Stimulated activated CD4-positive, alpha-beta T cell treated with anti-CD3 and anti-CD28 coated beads, TNF-alpha, amount 100 ng/mL, for 4 hours (primary cell): ENCODE results near the gene KRTAP5-1.

Source experiments
- DNase-seq, 3 experiments: peaks; one replicate each; pipeline ENCODE4 v3.0.0-alpha.2; 2020; ENCODE audit warnings: low read depth in 3 of 3

The KRTAP5-1 gene

DNA sequence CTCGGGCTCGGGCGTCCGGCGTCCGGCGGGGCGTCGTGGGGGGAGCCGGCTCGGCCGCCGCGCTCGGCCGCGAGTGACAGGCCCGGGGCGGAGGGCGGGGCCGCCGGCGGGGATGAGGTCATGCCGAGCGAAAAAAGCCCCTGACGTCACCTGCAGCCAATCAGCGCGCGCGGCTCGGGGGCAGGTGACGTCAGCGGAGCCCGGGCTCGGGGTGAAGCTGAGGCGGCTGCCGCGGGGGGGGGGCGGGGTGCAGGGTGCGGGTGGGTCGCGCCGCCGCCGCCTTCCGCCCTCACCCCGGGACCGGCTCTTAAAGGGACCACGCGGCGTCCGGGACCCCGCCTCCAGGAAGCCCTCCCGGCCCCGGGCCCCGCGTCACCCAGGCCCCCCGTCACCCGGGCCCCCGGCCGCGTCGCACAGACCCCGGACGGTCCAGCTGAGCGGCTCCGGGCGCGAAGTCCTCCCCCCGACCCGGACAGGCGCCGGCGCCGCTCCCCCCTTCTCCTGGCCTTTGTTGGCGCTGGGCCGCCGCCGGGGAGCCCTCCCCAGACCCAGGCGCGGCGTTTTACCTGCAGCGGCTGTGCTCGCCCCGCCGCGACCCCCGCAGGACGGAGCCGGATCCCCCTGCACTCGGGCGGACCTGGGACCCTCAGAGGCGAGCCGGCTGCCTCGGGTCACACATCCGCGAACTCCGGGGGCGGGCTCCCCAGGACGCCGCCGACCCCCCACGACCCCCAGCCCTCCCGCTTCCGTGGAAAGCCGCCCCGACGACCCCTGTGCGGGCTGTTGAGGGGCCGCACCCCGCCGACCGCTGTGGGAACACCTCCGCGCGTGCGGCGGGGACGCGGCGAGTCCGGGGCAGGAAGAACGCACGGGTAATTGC, 12.6 kb downstream of the KRTAP5-1 start, which contains the start of gene DUSP8:
Gene DUSP8, minus strand, starts transcription at position 75 of the 880 bp plus-strand sequence. CDS start 6,445 bp downstream, outside the sequence.
- peak; percentile 88 to 96 (median 89) for DNase-seq

DNA sequence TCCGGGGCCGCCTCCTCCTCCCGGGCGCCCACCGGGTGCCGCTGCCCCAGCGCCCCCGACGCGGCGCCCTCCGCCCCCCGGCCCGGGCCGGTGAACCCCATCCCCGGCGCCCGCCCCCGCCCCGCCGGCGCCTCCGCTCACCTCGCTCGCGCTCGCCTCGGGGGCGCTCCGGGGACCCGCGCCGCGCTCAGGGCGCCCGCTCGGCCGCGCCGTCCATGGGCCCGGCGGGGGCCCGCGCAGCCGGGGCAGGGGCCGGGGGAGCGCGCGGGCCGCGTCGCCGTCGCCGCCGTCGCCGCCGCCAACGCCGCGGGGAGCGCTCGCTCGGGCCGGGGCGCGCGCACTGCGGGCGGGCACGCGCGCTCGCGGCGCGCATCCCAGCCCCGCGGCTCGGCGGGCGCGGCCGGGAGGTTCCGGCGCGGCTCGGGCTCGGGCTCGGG, 13.3 kb downstream of the KRTAP5-1 start:
- no peak for DNase-seq

DNA sequence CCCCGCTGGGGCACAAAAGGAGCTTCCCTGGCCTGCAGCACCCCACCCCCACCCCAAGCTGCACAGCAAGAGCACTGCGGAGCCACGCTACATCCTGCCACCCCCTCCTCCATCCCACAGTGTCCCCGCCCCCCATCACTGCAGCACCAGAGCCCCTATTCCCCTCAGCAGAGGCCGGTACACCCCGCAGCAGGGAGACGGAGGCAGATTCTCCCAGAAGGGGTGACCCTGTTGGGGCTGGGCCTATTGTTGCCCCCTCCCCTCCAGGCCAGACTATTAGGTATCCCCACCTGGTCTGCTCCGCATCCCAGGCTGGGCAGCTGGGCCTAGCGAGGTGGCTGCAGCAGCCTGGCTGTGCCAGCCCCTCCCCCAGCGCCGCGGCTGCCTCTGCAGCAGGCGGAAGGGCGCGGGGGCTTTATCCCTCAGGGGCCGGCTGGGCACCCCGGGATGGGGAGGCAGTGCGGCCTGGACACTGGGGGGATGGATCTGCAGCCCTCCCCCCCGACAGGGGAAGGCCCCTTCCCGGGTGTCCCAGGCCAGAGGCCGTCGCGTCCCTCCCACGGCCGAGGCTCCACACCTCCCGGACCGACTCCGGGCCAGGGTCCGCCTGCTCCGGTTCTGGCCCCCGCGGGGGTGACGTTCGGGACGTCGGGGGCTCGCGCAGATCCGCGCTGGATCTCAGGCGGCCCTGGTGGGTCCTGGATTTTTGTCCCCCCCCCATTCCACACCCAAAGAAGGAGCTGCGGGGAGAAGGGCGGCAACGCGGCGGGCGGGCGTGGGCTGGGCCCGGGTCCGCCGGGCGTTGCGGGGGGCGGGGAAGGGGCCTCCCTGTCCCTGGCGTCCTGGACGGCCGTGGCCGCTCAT, 14.0 kb downstream of the KRTAP5-1 start:
- DNase-seq: no peak

DNA sequence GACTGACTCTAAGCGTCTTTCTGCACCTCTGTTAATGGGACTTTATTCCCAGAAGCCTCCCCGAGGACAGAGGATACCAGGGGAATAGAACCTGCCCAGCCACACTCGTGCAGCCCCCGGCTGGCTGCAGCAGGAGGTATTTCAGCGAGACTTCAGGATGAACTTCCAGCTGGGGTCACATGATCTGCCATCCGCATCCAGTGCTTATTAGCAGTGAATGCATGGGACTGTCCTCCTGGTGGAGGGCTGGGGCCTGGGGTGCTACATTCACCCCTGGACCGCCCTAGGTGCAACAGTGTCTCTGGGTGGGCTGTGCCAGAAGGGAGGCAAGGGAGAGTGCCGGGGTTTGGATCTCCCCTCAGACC, 14.6 kb downstream of the KRTAP5-1 start:
- no peak for DNase-seq

DNA sequence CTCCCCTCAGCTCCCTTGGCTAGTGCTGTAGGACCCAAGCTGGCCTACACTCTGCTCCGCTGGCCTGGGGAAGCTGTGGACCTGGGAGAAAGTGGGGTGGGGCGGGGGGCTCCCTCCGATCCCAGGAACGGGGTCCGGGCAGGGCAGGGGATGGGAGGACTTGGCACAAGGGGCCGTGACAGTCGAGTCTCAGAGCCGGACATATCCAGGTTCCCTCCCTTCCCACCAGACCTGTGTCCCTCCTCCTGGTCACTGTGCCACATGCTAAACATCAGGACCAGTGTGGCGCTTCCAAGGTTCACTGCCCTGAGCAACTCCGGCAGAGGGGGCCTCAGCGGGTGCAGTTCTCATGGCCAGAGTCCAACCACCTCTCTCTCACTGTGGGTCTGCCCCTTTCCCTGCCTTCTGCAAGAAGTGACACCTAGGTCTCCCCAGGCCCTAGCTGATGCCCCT, 15.1 kb downstream of the KRTAP5-1 start:
- DNase-seq: no peak

DNA sequence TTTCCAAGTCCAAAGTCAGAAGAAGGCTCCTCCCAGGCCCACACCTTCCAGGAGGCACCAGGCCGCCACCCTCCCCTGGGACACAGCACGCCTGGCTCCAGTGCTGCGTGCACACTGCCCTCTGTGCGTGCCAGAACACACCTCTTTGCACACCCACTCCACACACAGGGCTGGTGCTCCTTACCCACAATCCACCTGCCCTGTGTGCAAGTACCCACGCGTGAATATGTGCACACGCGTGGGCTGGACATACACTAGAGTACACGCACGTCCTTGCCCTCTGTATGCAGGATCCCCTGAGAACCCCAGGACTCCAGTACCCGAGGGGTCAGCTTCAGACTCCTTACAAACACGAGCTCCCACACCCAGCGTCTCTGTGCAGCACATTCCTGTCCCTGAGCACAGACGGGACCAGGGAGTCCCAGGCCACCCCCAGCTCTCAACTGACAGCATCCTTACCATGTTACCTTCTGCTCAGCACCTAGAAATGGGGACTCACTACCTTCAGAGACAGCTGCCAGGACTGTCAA, 15.8 kb downstream of the KRTAP5-1 start:
- no peak for DNase-seq

DNA sequence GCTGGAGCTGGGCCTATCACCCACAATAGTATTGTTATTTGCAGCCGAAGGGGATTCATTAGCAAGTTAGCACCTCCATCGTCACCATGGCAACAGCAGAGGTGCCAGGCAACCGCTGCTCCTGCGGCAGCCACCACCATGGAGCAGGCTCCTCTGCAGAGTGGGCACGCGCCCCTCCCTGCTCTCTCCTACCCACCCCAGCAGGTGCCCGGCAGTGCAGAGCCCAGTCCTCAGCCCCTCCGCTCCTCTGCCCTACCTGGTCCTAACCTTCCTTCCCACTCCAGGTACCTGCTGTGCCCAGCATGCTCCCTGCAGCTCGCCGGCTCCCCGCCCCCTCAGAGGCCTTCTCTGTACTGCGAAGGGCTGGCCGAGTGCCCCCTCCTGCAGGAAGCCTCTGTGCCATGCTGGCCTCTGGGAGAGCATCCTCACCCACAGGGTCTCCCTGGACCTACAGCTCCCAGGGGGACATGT, 16.6 kb downstream of the KRTAP5-1 start:
- DNase-seq: no peak

DNA sequence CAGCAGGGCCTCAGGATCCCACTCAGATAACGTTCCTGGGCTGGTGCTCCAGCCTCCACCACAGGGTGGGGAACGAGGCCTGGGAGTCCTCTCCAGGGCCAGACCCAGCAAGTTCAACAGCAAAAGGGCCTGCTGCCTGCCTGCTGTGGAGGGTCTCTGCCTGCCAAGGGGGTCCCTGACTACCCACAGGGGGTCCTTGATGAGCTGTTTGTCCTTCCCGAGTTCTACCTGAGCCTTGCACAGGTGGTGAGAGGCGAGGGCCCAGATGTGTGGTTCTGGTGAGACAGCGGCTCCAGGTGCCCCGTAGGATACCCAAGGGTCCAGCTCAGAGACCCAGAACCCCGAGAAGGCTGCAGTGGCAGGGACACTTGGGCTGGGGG, 17.4 kb downstream of the KRTAP5-1 start:
- no peak for DNase-seq

DNA sequence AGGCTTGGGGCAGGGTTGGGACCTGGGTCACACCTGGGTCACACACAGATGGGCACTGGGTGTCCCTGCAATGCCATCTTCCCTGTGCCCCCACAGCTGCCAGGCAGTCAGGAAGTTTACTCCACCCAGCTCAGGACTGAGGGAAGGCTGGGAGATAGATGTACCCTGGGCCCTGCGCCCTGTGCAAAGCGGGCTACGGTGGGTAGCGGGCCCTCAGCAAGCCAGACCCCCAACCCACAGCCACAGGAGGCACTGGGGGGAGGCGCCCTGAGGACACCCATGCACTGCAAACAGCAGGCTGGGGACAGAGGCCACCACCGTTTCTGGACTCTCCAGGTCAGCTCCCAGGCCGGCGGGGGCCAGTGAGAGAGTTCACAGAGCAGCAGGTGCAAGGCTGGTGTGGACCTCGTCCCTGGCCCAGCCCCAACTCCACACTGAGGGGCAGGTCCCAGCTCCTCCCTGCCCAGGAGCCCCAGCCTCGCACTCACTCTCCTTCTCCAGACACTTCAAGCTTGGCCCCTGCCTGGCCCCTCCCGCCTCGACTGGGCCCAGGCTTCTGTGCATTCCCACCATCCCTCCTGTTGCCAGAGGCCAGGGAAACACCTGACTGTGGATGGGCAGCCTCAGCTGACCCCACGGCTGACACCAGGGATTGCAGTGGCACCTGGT, 17.9 kb downstream of the KRTAP5-1 start:
- no peak for DNase-seq

DNA sequence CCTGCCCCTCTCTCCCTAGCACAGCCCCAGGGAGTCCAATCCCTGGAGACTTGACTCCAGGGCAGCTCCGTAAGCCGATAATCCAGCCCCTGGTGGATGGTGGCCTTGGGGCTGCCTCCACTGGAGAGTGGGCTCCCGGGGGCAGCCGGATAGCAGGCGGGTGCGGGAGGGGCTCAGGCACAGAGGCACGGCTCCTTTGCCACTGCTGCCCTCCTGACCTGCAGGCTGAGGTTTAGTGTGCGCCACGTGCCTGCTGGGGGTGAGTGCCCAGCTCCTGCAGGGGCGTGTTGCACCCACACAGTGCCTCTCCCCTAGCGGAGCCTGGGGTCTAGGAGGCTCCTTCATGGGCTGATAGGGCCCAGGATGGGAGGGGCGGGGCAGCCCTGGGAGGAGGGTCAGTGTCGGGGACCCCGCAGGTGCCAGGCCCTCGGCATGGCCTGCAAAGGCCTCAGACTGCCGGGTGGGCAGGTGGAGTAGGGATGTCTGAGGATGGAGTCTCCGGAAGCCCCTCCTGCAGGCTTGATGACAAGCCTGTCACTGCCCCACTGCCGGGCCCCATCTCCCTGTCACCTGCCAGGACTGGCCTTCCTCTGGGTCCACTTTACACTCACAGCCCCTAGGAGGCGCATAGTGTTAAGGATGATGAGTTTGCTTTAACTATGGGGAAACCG, 18.6 kb downstream of the KRTAP5-1 start:
- no peak for DNase-seq

DNA sequence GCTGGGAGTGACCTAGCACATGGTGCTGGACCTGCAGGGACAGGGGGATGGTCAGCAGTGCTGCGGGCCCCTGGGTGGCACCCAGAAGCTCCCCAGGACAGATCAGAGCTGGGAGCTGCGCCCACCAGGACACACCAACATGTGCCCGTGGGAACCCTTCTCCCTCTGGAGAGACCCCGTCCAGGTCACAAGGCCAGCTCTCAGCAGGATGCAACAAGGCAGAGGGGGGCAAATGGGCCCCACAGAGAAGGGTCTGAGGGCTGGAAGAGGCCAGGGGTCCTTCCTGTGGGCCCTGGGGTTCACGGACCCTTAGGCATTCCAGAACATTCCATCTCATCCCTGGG, 19.2 kb downstream of the KRTAP5-1 start:
- DNase-seq: no peak

DNA sequence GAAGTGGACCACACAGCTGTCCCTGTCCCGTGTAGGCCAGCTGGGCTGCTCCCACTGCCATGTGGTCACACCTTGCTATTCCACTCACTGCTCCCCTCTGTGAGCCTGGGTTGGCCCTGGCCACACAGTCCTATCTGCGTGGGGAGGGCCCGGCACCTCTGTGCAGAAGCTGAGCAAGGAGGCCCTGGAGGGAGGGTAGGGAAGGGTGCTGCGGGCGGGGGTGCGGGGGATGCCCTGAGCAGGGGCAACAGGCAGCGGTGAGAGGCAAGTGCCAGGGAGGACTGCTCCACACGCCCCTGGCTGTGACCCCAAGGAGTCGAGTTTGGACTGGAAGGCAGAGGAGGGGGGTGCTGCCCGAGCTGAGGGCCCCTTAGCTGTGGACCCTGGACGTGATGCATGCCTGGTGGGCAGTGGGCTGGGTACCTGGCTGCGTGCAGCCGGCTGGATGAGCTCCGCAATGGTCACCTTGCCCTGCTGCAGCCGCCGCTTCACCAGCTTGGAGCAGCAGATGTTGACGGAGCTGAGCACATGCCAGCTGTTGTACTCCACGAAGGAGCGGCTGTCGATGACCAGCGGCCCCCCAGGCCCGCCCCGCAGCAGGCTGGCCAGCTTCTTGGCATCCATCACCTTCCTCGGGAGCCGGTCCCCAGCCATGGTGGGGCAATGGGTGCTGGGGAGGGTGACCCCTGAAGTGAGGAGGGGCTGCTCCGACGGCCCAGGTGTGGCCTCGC, 19.7 kb downstream of the KRTAP5-1 start:
- DNase-seq: no peak

DNA sequence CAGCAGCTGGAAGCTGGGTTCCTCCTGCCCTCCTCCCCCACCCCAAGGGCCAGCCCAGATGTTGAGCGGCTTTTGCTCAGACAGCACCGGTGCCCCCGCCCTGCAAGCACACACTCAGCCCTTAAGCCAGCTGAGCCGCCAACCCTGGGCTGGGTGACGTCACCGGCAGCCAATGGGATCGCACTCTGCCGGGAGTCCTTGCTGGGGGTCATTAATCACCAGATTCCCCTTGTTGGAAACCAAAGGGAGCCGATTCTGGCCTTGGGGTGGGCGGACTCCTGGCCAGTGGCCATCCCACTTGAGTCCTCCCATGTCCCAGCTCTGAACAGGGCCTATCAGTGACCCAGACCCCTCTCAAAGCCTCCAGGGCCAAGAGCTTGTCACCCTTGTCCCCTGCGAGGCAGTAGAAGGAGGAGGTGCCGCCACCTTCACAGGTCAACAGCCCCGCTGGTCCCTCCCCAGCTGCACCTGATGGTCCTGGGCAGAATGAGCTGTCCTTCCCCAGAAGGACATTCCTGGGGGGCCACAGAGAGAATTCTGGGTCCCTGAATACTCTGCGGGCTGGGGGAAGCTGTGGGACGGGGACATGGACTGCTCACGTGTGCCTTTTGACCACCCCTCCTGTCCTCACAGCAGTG, 20.4 kb downstream of the KRTAP5-1 start:
- no peak for DNase-seq

DNA sequence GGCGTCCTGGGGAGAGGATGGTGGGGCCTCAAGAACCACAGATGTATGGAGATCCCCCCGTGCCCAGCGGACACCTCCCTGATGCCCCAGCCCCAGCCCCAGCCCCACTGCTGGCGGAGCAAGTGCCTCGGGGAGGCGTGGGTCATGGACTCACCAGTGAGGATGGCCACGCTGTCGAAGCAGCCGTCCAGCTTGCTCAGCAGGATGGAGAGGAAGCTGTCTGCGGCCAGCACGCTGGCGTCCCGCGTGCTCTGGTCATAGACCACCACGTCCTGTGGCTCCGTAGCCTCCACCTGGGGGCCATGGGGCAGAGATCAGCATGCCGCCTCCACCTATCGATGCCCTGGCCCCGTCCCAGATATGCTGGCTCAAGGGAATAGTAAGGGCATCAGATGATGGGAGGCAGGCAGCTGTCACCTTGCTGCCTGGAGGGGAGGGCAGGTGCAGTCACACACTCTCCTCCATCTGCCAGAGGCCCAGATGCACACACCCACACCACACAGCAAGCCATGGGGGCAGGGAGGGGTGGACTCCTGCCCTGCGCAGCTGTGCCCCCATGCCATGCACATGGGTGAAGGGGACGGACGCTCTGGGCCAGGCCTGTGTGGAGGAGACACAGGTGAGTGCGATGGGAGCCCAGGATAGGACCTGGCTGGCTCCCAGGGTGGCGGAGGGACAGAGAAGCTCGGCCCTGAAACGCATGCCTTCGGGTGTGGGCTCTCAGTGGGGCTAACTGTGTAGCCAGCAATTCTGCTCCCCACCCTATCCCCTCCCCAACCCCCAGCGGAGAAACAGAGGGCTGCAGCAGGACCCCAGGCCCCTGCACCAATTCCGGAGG, 21.2 kb downstream of the KRTAP5-1 start:
- DNase-seq: no peak

DNA sequence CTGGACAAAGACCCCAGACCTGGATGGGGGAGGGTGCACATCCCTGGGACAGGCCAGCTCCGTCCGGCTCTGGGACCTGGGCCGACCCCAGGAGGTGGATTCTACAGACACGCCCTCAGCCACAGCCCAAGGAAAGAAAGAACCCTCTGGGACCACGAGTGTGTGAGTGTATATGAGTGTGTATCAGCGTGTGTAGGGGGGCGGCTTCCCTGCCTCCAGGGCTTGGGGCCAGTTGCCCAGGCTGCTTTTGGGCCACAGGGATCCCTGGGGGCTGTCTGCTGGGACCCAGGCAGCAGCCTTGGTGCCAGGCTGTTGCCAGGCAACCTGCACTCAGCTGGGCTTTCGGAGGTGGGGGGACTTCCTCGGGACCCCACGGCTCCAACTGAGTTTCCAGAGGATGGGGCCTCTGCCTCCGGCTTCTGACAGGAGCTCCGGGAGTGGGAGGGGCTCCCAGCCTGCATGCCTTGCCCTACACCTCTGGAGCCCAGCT, 21.9 kb downstream of the KRTAP5-1 start:
- no peak for DNase-seq

DNA sequence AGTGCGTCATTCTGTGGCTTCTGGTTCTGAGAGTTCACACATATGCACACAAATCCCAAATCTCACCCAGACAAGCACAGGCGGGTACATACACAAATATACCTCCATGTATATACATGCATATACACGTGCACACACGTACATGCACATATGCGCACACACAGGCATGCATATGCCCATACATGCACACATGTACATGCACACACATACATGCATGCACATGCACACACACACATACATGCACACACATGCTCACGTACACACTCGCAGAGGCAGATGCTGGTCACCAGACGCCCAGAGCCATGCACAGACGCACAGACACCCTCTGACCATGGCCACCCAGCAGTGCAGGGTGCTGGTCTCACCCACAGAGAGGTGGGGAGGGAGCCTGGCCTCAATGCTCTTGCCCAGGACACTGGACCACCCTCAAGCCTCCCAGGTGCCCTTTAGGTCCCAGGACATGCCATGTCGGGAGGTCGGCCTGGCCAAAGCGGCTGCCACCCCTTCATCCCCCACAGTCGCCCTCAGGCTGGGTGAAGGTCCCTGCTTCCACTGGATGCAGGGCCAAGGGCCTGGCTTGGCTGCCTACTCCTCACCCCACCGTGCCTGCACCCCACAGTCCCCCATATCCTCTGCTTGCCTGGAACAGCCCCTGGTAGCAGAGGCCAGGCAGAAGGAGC, 22.5 kb downstream of the KRTAP5-1 start:
- DNase-seq: no peak

DNA sequence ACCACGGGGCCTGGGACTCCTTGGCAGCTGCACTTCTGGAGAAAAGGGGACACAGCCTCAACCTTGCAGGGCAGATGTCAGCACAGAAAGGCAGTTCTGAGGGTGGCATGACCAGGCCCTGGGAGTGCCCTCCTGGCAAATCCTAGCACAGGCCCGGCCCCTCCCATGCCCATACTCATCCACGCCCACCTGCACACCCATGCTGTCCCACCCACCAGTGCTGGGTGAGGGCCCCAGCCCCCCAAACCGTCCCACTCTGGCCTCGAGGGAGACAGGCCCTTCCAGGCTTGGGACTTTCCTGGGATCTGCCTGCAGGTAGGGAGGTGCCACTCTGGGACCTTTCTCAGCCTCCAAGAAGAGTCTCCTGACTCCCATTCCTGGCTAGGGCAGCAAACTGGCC, 23.1 kb downstream of the KRTAP5-1 start:
- DNase-seq: no peak

DNA sequence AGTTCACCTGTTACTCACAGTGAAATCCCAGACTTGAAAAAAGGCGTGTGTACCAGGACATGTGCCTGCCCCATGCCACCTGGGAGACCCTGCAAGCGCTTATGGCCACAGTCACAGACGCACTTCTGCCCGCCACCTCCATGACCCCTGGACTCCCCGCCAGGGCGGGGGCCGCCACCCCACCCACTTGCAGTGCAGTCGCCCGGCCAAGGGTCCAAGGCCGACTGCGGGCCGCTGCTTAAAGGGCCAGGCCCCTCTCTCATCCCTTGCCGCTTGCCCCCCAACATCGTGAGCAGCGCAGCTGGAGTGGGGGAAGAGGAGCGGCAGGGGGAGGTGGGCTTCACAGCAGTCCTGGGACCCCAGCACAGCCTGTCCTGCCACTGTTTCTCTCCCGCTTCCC, 23.8 kb downstream of the KRTAP5-1 start:
- DNase-seq: no peak
